ENCODE data around the gene KRT2. TPM values are rescaled to one million over a fixed set of nuclear protein-coding genes. Genes with fewer than 3 reads are reported as not detected.

The KRT2 gene
- total RNA-seq, 1 donor from 2014 or later = not detected

- Histone ChIP-seq H3K4me1 (ENCODE audit: control insufficient read depth in 3 of 3, insufficient read depth in 3 of 3, low read length in 3 of 3) (no peaks in the 10 kb centered on the region), H3K27ac (ENCODE audit: low read depth, low read length) (no peak overlapping the region), H3K9me3 (ENCODE audit: control insufficient read depth in 3 of 3, low read length in 3 of 3) (no peaks in the 10 kb centered on the region), H3K9ac (ENCODE audit: low read depth in 1 of 3, low read length in 3 of 3) (no peak overlapping the region), H3K36me3 (ENCODE audit: control insufficient read depth in 3 of 3, insufficient read depth in 3 of 3, low read length in 3 of 3) (no peaks in the 10 kb centered on the region), H3K27me3 (ENCODE audit: control insufficient read depth in 3 of 3, insufficient read depth in 3 of 3, low read length in 3 of 3) (peaks cover 0 to 14% (median 0%) of the 10 kb centered on the region in 3 donors), H3K4me3 (ENCODE audit: low read length in 3 of 3) (no peak overlapping the region)
Observed at GRCh38 chr12:52634266-52635056, 17.6 kb downstream of the KRT2 start.

GRCh38 chr12:52633383-52633782 is 18.6 kb downstream of the KRT2 start:
- Histone ChIP-seq H3K4me1 (ENCODE audit: control insufficient read depth in 3 of 3, insufficient read depth in 3 of 3, low read length in 3 of 3) (no peaks in the 10 kb centered on the region), H3K27me3 (ENCODE audit: control insufficient read depth in 3 of 3, insufficient read depth in 3 of 3, low read length in 3 of 3) (peaks cover 0 to 25% (median 0%) of the 10 kb centered on the region in 3 donors), H3K9ac (ENCODE audit: low read depth in 1 of 3, low read length in 3 of 3) (no peak overlapping the region), H3K36me3 (ENCODE audit: control insufficient read depth in 3 of 3, insufficient read depth in 3 of 3, low read length in 3 of 3) (no peaks in the 10 kb centered on the region), H3K4me3 (ENCODE audit: low read length in 3 of 3) (no peak overlapping the region), H3K27ac (ENCODE audit: low read depth, low read length) (no peak overlapping the region), H3K9me3 (ENCODE audit: control insufficient read depth in 3 of 3, low read length in 3 of 3) (no peaks in the 10 kb centered on the region)

- no peak overlapping the region for H3K27ac ChIP-seq (ENCODE audit: low read depth, low read length)
- no peak overlapping the region for H3K9ac ChIP-seq (ENCODE audit: low read depth in 1 of 3, low read length in 3 of 3)
- H3K27me3 ChIP-seq (ENCODE audit: control insufficient read depth in 3 of 3, insufficient read depth in 3 of 3, low read length in 3 of 3) = peaks cover 0 to 25% (median under 1%) of the 10 kb centered on the region in 3 donors
- H3K9me3 ChIP-seq (ENCODE audit: control insufficient read depth in 3 of 3, low read length in 3 of 3) = no peaks in the 10 kb centered on the region
- no peak overlapping the region for H3K4me3 ChIP-seq (ENCODE audit: low read length in 3 of 3)
- H3K36me3 ChIP-seq (ENCODE audit: control insufficient read depth in 3 of 3, insufficient read depth in 3 of 3, low read length in 3 of 3) = no peaks in the 10 kb centered on the region
- H3K4me1 ChIP-seq (ENCODE audit: control insufficient read depth in 3 of 3, insufficient read depth in 3 of 3, low read length in 3 of 3) = no peaks in the 10 kb centered on the region
Observed at GRCh38 chr12:52632656-52633055, 19.4 kb downstream of the KRT2 start.

- Histone ChIP-seq H3K9ac (ENCODE audit: low read depth in 1 of 3, low read length in 3 of 3) (no peak overlapping the region), H3K4me1 (ENCODE audit: control insufficient read depth in 3 of 3, insufficient read depth in 3 of 3, low read length in 3 of 3) (no peaks in the 10 kb centered on the region), H3K4me3 (ENCODE audit: low read length in 3 of 3) (no peak overlapping the region), H3K9me3 (ENCODE audit: control insufficient read depth in 3 of 3, low read length in 3 of 3) (no peaks in the 10 kb centered on the region), H3K36me3 (ENCODE audit: control insufficient read depth in 3 of 3, insufficient read depth in 3 of 3, low read length in 3 of 3) (no peaks in the 10 kb centered on the region), H3K27ac (ENCODE audit: low read depth, low read length) (no peak overlapping the region), H3K27me3 (ENCODE audit: control insufficient read depth in 3 of 3, insufficient read depth in 3 of 3, low read length in 3 of 3) (peaks cover 0 to 24% (median 4%) of the 10 kb centered on the region in 3 donors)
Observed at GRCh38 chr12:52631676-52632459, 20.1 kb downstream of the KRT2 start.

DNA sequence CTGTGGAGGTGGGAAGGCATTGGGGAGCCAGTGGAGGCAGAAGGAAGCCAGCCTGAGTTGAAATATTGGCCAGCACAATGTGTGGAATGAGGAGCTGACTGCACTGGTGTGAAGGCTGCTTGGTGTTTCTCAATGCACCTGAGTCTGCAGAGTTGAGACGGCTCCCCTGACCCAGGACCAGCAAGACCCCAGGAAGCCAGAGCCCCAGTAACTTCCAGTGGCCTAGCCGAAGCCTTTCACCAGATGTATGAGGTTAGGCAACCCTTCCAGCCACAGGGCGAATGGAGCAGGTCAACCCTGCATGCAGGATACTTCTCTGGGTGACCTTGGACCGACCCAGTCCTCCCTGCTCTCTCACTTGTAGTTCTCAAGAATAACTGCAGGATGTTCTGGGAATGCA is 20.7 kb downstream of the KRT2 start:
- Histone ChIP-seq H3K27ac (ENCODE audit: low read depth, low read length) (no peak overlapping the region), H3K4me1 (ENCODE audit: control insufficient read depth in 3 of 3, insufficient read depth in 3 of 3, low read length in 3 of 3) (no peaks in the 10 kb centered on the region), H3K9ac (ENCODE audit: low read depth in 1 of 3, low read length in 3 of 3) (no peak overlapping the region), H3K36me3 (ENCODE audit: control insufficient read depth in 3 of 3, insufficient read depth in 3 of 3, low read length in 3 of 3) (no peaks in the 10 kb centered on the region), H3K27me3 (ENCODE audit: control insufficient read depth in 3 of 3, insufficient read depth in 3 of 3, low read length in 3 of 3) (peaks cover 0 to 27% (median 4%) of the 10 kb centered on the region in 3 donors), H3K4me3 (ENCODE audit: low read length in 3 of 3) (no peak overlapping the region), H3K9me3 (ENCODE audit: control insufficient read depth in 3 of 3, low read length in 3 of 3) (no peaks in the 10 kb centered on the region)

- Histone ChIP-seq H3K27ac (ENCODE audit: low read depth, low read length) (no peak overlapping the region), H3K4me1 (ENCODE audit: control insufficient read depth in 3 of 3, insufficient read depth in 3 of 3, low read length in 3 of 3) (no peaks in the 10 kb centered on the region), H3K9ac (ENCODE audit: low read depth in 1 of 3, low read length in 3 of 3) (no peak overlapping the region), H3K36me3 (ENCODE audit: control insufficient read depth in 3 of 3, insufficient read depth in 3 of 3, low read length in 3 of 3) (no peaks in the 10 kb centered on the region), H3K27me3 (ENCODE audit: control insufficient read depth in 3 of 3, insufficient read depth in 3 of 3, low read length in 3 of 3) (peaks cover 0 to 27% (median 4%) of the 10 kb centered on the region in 3 donors), H3K9me3 (ENCODE audit: control insufficient read depth in 3 of 3, low read length in 3 of 3) (no peaks in the 10 kb centered on the region), H3K4me3 (ENCODE audit: low read length in 3 of 3) (no peak overlapping the region)
Observed at GRCh38 chr12:52630599-52631200, 21.3 kb downstream of the KRT2 start.

DNA sequence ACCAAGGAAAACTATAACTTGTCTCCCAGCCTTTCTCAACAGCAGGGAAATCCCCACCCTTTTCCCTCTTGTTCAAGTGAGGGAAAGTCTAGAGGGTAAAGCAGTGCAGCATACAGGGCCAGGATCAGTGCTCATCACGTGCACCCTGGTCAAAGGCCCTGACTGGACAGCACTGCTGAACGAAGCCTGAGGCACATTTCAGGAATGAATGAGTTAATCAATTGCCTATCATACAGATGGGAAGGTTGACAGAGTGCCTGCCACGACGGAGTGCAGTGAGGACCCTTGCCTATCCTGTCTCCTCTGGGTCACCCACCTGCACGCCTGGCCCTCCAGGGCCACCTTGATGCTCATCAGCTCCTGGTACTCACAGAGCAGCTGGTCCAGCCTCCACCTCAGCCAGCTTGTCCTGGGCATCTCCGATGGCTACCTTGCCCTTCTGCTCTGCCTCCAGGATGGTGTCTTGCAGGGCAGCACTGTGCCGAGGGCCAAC is 22.0 kb downstream of the KRT2 start:
- H3K9ac ChIP-seq (ENCODE audit: low read depth in 1 of 3, low read length in 3 of 3) = no peak overlapping the region
- no peak overlapping the region for H3K4me3 ChIP-seq (ENCODE audit: low read length in 3 of 3)
- H3K9me3 ChIP-seq (ENCODE audit: control insufficient read depth in 3 of 3, low read length in 3 of 3) = no peaks in the 10 kb centered on the region
- H3K36me3 ChIP-seq (ENCODE audit: control insufficient read depth in 3 of 3, insufficient read depth in 3 of 3, low read length in 3 of 3) = no peaks in the 10 kb centered on the region
- H3K27me3 ChIP-seq (ENCODE audit: control insufficient read depth in 3 of 3, insufficient read depth in 3 of 3, low read length in 3 of 3) = peaks cover 0 to 27% (median 4%) of the 10 kb centered on the region in 3 donors
- H3K4me1 ChIP-seq (ENCODE audit: control insufficient read depth in 3 of 3, insufficient read depth in 3 of 3, low read length in 3 of 3) = no peaks in the 10 kb centered on the region
- H3K27ac ChIP-seq (ENCODE audit: low read depth, low read length) = no peak overlapping the region

DNA sequence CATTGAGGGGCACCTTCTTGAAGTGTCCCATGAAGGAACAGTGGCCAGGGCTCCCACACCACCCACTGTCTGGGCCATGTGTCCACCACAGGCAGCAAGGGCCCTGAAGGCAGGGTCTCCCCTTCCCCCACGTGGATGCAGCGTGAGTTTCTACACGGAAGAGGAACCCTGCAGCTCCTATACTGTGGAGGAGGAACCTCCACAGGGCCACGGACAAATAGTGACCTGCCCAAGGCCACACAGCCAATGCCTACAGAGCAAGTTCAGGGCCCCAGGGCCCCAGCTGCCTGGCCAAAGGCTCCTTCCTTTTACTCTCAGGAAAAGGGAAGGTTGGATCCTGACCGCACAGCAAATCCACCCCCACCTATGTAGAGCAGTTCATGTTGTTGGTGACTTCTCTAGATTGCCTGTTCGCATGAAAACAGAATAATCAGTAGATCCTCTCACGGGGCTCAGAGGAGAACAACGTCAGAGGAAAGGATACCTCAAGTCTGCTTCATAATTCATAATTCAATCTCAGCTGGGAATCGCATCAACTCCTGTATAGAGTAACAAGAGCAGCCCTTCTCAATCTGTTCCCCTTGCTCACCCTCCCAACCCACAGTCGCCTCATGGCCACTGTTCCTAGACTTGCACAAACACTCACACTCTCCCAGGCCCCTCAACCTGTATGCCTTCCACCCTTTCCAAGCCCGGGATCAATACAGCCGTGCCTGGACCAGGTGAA is 22.6 kb downstream of the KRT2 start:
- H3K27ac ChIP-seq (ENCODE audit: low read depth, low read length) = no peak overlapping the region
- H3K4me3 ChIP-seq (ENCODE audit: low read length in 3 of 3) = no peak overlapping the region
- no peaks in the 10 kb centered on the region for H3K36me3 ChIP-seq (ENCODE audit: control insufficient read depth in 3 of 3, insufficient read depth in 3 of 3, low read length in 3 of 3)
- peaks cover 0 to 27% (median 4%) of the 10 kb centered on the region in 3 donors for H3K27me3 ChIP-seq (ENCODE audit: control insufficient read depth in 3 of 3, insufficient read depth in 3 of 3, low read length in 3 of 3)
- H3K4me1 ChIP-seq (ENCODE audit: control insufficient read depth in 3 of 3, insufficient read depth in 3 of 3, low read length in 3 of 3) = no peaks in the 10 kb centered on the region
- H3K9ac ChIP-seq (ENCODE audit: low read depth in 1 of 3, low read length in 3 of 3) = no peak overlapping the region
- H3K9me3 ChIP-seq (ENCODE audit: control insufficient read depth in 3 of 3, low read length in 3 of 3) = no peaks in the 10 kb centered on the region

DNA sequence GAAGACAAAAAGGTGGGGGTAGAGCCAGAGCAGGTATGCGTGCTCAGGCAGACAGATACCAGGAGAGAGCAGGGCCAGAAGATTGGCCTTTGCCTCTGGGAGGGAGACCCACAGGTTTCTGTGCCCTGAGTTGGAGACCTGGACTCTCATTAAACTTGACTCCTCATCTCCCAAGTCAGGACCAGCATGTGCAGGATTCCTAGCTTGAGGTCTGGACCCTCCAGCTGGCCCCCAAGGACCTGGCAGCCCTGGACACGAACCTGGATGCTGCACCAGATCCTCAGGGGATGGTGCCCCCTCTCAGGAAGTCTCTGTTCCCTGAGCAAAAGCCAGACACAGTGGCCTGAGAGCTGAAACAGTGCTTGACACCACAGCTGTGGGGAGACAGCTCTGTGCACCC is 23.2 kb downstream of the KRT2 start:
- Histone ChIP-seq H3K4me1 (ENCODE audit: control insufficient read depth in 3 of 3, insufficient read depth in 3 of 3, low read length in 3 of 3) (no peaks in the 10 kb centered on the region), H3K27me3 (ENCODE audit: control insufficient read depth in 3 of 3, insufficient read depth in 3 of 3, low read length in 3 of 3) (peaks cover 0 to 27% (median 4%) of the 10 kb centered on the region in 3 donors), H3K9ac (ENCODE audit: low read depth in 1 of 3, low read length in 3 of 3) (no peak overlapping the region), H3K27ac (ENCODE audit: low read depth, low read length) (no peak overlapping the region), H3K9me3 (ENCODE audit: control insufficient read depth in 3 of 3, low read length in 3 of 3) (no peaks in the 10 kb centered on the region), H3K4me3 (ENCODE audit: low read length in 3 of 3) (no peak overlapping the region), H3K36me3 (ENCODE audit: control insufficient read depth in 3 of 3, insufficient read depth in 3 of 3, low read length in 3 of 3) (no peaks in the 10 kb centered on the region)

Measured in skeletal muscle tissue (tissue), 4 donors.